Liver (tissue), 3 donors: ENCODE data around the gene ADCY4.

Experiments
- HNF4G ChIP-seq: IDR thresholded peaks from 2 replicates; pipeline ENCODE4 v1.6.1; 2016; ENCODE audit warnings: antibody characterized with exemption
- RAD21 ChIP-seq, 2 donors: IDR thresholded peaks; 2 replicates each; pipeline ENCODE4 v1.6.1; 2016; ENCODE audit warnings: antibody characterized with exemption in 2 of 2, mild to moderate bottlenecking in 2 of 2
- SP1 ChIP-seq: IDR thresholded peaks from 2 replicates; pipeline ENCODE4 v1.6.1; 2018; ENCODE audit warnings: antibody characterized with exemption, mild to moderate bottlenecking
- TF ChIP-seq, protein P1 (sequence below): fragments of 150-350 bp; IDR thresholded peaks from 2 replicates; pipeline ENCODE4 v1.5.1; 2017; ENCODE audit warnings: improper control_type of control experiment, low read depth, low read length; ENCODE audit not compliant: missing input control
- TF ChIP-seq, protein P2 (sequence below): IDR thresholded peaks from 2 replicates; pipeline ENCODE4 v1.6.1; 2016; ENCODE audit warnings: antibody characterized with exemption
- TF ChIP-seq, protein P3 (sequence below): IDR thresholded peaks from 2 replicates; pipeline ENCODE4 v1.6.1; 2016; ENCODE audit warnings: antibody characterized with exemption, mild to moderate bottlenecking
- donor health status: healthy.
- donor health status: healthy.

DNA sequence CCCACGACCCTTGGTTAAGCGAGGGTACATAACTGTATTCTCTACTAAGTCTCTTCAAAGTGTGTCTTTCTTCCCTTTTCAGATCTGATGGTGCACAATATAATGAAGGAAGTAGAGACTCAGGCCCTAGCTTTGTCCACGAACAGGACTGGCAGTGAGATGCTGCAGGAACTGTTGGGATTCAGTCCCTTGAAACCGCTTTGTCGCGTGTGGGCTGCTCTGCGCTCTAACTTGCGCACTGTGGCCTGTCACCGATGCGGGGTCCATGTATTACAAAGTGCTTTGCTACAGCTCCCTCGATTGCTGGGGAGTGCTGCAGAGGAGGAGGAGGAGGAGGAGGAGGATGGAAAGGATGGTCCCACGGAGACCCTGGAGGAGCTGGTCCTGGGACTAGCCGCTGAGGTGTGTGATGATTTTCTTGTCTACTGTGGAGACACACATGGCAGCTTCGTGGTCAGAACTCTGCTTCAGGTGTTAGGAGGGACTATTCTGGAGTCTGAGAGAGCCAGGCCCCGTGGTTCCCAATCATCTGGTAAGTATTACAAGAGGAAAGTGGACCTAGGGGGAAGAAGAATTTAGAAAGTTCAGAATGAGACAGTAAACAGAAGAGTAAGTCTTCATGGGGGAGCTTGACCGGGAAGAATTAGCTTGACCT, 34.4 kb downstream of the ADCY4 start:
- TF ChIP-seq, protein P1, sequence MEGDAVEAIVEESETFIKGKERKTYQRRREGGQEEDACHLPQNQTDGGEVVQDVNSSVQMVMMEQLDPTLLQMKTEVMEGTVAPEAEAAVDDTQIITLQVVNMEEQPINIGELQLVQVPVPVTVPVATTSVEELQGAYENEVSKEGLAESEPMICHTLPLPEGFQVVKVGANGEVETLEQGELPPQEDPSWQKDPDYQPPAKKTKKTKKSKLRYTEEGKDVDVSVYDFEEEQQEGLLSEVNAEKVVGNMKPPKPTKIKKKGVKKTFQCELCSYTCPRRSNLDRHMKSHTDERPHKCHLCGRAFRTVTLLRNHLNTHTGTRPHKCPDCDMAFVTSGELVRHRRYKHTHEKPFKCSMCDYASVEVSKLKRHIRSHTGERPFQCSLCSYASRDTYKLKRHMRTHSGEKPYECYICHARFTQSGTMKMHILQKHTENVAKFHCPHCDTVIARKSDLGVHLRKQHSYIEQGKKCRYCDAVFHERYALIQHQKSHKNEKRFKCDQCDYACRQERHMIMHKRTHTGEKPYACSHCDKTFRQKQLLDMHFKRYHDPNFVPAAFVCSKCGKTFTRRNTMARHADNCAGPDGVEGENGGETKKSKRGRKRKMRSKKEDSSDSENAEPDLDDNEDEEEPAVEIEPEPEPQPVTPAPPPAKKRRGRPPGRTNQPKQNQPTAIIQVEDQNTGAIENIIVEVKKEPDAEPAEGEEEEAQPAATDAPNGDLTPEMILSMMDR: no peak
- TF ChIP-seq RAD21 (IDR thresholded peaks at IDR 0.05) (no peak), HNF4G (no peak), SP1 (no peak)
- TF ChIP-seq, protein P2, sequence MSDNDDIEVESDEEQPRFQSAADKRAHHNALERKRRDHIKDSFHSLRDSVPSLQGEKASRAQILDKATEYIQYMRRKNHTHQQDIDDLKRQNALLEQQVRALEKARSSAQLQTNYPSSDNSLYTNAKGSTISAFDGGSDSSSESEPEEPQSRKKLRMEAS: no peak
- TF ChIP-seq, protein P3, sequence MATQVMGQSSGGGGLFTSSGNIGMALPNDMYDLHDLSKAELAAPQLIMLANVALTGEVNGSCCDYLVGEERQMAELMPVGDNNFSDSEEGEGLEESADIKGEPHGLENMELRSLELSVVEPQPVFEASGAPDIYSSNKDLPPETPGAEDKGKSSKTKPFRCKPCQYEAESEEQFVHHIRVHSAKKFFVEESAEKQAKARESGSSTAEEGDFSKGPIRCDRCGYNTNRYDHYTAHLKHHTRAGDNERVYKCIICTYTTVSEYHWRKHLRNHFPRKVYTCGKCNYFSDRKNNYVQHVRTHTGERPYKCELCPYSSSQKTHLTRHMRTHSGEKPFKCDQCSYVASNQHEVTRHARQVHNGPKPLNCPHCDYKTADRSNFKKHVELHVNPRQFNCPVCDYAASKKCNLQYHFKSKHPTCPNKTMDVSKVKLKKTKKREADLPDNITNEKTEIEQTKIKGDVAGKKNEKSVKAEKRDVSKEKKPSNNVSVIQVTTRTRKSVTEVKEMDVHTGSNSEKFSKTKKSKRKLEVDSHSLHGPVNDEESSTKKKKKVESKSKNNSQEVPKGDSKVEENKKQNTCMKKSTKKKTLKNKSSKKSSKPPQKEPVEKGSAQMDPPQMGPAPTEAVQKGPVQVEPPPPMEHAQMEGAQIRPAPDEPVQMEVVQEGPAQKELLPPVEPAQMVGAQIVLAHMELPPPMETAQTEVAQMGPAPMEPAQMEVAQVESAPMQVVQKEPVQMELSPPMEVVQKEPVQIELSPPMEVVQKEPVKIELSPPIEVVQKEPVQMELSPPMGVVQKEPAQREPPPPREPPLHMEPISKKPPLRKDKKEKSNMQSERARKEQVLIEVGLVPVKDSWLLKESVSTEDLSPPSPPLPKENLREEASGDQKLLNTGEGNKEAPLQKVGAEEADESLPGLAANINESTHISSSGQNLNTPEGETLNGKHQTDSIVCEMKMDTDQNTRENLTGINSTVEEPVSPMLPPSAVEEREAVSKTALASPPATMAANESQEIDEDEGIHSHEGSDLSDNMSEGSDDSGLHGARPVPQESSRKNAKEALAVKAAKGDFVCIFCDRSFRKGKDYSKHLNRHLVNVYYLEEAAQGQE: no peak
